ENCODE data around the gene CHST14.

Gene CHST14

GRCh38 chr15:40470423-40471104 is at the start of gene CHST14:
Gene CHST14 (plus strand): TSS chr15:40470984. CDS start chr15:40471214, 230 bp downstream.
- peak; percentile 25 for DNase-seq

DNA sequence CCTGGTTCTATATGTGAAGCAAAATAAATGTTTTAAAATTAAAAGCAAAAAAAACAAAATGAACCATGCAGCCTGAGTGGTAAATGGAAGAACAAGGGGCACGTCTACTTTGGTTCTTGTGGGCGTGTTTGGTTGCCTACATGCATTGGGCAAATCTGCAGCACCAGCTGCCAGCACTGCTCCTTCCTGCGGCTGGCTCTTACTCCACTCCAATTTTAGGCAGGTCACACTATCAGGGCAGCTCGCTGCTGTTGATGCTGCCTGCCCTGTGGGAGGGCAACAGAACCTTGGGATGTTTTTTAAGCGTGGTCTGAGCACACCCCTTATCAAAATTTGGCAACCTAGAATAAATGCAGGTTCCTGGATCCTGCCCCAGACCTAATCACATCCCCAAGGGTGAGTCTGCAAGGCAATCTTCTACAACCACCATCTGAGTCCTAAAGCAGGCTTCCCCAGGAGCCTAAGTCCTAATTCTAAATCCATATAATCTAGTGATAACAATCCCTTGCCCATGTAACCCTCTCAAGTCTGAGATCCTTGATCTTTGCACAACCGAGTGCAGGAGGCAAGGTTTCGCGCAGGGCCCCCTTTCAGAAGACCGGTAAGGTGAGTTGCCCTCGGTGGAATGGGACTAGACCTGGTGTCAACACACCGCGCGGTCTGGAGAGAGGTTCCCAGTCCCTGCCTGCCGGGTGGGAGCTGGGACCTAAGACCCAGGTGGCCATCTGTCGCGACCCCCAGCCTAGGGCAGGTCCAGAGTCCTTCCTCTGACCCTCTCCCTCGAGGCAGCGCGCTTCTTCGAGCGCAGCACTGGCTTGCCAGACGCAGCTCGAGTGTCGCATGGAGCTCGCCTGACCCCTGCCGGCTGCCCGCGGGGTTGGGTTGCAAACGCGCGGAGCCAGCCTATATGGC is 49.3 kb upstream of the CHST14 start:
- peak; percentile 44 for DNase-seq

- no peak for DNase-seq
Measured at GRCh38 chr15:40424483-40425115, 46.2 kb upstream of the CHST14 start.

DNA sequence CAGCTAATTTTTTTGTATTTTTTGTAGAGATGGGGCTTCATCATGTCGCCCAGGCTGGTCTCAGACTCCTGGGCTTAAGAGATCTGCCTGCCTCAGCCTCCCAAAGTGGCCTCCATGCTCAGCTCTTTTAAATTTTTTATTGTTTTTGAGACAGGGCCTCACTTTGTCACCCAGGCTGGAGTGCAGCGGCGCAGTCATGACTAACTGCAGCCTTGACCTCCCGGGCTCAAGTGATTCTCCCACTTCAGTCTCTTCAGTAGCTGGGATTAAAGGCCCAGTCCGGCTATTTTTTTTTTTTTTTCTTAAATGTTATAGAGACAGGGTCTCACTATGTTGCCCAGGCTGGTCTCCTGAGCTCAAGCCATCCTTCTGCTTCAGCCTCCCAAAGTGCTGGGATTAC is 45.1 kb upstream of the CHST14 start:
- no peak for DNase-seq

GRCh38 chr15:40427188-40427587 is 43.6 kb upstream of the CHST14 start:
- DNase-seq: no peak

DNA sequence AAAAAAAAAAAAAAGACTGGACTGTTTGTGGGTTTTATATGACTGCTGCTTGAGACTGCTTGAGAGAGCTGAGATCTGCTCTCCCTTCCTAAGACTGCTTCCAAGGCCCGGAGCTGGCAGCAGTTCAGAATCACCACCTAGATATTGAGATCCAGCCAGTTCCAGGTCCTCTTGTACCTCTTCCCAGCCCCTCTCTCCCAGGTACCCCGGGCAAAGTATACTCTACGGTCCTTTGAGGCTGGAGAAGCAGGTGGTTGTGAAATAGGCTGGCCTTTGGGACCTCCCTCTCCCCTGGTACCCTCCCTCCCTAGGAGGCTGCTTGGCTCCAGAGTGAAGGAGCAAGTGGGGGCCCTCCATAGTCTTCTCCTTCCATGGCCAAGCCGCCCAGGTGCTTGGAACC is 42.6 kb upstream of the CHST14 start:
- DNase-seq: no peak

DNA sequence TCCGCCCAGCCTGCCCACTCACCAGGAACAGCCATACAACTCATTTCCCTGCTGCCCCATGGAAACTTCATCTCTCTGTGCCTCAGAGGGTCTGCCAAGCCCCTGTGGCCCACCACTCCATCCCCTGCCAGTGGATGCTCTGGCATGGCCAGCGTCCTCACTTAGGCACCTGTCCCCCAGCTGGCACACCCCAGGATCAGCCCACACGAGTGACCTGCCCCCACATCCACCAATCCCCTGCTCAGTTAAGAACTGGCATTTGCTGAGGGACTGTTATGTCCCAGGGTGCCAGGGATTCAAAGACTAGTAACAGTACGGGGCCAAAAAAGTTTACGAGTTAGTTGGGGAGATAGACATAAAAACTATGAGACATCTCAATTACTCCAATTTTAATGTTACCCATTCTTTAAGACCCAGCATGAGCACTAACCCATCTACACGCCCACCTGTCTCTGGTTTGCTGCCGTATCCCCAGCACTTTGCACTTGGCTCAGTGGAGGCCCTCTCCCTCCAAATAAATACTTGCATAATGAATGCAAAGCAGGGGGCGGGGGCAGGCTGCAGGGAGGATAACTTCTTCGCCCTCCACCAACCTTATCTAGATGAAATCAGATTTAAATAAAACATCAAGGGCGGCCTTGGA is 41.6 kb upstream of the CHST14 start:
- DNase-seq: no peak

- DNase-seq: no peak
Measured at GRCh38 chr15:40430271-40430805, 40.4 kb upstream of the CHST14 start.

GRCh38 chr15:40435023-40435709 is 35.6 kb upstream of the CHST14 start:
- no peak for DNase-seq

- DNase-seq: no peak
Measured at GRCh38 chr15:40435710-40436089, 35.1 kb upstream of the CHST14 start.

DNA sequence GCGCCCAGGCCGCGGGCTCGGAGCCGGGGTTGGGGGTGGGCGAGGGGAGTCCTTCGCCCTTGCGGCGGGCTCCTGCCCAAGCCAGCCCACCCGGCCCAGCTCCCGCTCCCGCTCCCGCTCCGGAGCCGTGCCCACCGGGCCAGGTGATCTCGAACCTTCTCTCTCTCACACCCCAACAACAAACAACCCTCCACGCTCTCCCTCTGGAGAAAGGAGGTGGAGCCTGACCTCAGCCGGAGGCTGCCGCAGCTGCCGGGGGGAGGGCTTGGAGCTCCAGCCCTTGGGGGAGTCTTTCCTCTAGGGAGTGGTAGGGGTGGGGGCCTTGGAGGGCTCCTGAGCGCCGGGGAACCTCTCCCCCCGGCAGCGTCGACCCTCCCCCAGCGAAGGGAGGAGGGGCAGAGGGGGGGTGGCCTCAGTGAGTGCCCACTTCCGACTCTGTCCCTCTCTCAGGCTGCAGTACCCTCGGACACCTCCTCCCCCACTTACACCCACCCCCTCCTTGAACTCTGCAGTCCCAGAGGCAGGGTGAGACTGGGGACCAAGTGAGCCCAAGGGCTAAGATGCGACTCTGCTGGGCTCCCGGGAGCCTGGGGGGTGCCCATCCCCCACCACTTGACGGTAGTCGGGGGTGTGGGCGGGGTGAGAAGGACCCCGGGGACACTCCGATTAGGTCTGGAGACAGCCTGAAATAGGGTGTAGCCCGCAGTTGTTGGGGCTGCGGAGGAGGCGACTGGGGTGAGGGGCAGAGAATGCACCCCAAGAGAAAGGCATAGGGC is 34.5 kb upstream of the CHST14 start:
- DNase-seq: no peak

- no peak for DNase-seq
Measured at GRCh38 chr15:40436892-40437751, 33.7 kb upstream of the CHST14 start.

DNA sequence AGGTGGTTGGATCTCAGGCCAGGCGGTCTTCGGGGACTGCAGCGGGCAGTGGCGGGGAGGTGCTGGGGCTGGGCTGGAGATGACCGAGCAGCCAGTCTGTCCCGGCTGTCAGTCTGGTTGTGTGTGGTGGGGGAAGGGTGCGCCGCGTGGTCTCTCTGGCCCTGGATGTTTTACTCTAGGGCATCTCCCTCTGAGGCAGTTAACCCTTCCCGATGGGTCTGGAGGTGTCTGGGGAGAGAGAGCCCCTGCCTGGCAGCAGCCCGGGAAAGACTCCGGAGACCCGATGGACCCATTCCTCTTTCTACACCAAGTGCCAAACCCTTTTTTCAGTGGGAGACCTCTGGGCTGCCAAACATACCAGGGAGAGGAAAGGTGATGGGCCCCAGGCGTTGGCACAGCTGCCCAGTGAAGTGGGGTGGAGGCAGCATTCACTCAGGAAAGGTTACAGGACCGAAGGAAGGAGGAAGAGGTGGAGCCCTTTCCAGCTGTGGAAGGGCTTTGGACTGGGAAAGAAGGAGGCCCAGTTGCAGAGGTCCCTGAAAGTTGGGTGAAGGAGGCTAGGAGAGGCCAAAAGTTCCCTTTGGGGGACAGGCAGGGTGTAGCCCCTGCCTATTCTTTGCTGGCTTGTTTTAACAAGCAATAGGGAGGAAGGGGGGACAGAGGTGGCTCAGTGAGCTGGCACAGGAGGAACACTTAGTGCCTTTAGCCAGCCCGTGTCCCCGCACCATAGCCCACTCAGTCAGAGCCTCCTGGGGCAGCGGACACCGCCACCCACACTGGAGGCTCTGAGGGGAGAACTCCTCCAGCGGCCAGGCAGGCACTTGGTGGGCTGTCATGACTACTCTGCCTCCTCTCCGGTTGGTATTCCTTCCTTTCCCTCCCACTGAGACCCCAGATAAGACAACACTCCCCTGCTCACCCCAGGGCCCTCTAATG is 32.8 kb upstream of the CHST14 start:
- DNase-seq: no peak

DNA sequence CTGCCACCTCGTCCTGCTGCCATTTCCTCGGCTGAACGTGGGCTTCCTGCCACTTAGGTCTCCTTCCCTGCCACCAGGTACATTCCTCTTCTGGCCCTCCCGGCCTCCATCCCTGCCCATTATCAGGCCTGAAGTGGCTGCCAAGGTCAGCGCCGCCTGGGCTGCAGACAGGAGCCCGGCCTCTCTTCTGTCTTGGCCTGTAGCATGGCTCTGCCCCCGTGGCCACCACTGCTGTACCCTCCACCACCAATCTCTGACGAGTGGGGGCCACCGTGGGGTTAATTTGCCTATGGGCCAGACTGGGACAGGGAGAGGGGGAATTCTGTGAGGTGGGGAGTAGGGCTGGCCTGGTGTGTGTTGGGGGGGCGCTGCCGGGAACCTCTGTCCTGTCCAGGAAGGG is 32.1 kb upstream of the CHST14 start:
- no peak for DNase-seq

GRCh38 chr15:40439461-40439959 is 31.3 kb upstream of the CHST14 start:
- DNase-seq: no peak

GRCh38 chr15:40439960-40440742 is 30.6 kb upstream of the CHST14 start:
- DNase-seq: no peak

DNA sequence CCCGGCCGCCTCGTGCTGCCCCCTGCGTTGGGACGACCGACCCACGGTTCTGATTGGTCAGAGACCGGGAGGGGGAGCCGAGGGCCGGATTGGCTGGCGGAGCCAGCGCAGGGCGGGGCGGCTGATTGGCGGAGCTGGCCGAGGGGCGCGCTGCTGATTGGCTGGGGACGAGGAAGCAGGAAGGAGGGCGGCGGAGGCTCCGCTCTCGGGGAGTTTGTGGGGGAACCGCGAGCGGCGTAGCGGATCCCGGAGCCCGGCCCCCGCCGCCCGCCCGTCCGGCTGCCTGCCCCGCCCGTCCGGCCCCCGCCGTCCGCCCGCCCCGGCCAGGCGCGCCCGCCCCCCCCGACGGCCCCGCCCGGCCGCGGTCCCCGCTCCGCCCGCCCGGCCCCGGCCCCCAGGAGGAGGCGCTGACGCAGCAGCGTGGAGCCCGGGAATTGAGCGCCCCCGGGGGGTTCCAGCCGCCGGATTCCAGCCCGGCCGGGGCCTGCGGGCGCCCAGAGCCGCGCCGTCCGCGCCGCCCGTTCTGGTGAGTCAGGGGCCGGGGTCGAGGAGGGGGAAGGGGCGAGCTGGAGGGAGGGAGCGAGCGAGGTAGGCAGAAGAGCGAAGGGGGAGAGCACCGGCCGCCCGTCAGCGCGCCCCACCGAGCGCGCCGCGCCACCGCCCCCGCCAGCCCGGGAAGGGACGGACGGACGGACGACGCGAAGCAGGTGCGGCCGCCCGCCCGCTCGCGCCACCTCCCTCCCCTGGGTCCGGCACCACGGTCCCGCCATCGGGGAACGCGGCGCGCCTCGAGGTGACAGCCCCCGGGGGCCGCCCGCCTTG is 29.8 kb upstream of the CHST14 start, which contains the start of gene BAHD1:
Gene BAHD1, plus strand, starts transcription at position 211 of the 822 bp plus-strand sequence. CDS start 17,512 bp downstream, outside the sequence.
- peak; percentile 77 for DNase-seq
